ENCODE measurements around the gene DNAJA2.

DNAJA2 gene

GRCh38 chr16:46928811-46929210, 44.7 kb downstream of the DNAJA2 start:
- no peak for DNase-seq (ENCODE audit: low spot score)

GRCh38 chr16:46927273-46927672, 46.2 kb downstream of the DNAJA2 start:
- no peak for DNase-seq (ENCODE audit: low spot score)

GRCh38 chr16:46926470-46927225, 46.8 kb downstream of the DNAJA2 start:
- DNase-seq (ENCODE audit: low spot score): no peak

- no peak for DNase-seq (ENCODE audit: low spot score)
Measured at GRCh38 chr16:46924402-46924801, 49.1 kb downstream of the DNAJA2 start.

GRCh38 chr16:46923513-46924295, 49.8 kb downstream of the DNAJA2 start:
- DNase-seq (ENCODE audit: low spot score): no peak

GRCh38 chr16:46922239-46922638, 51.2 kb downstream of the DNAJA2 start:
- no peak for DNase-seq (ENCODE audit: low spot score)

- DNase-seq (ENCODE audit: low spot score): no peak
Measured at GRCh38 chr16:46920402-46921068, 52.9 kb downstream of the DNAJA2 start.

GRCh38 chr16:46918905-46919792, 54.3 kb downstream of the DNAJA2 start:
- DNase-seq (ENCODE audit: low spot score): peak; percentile 54

GRCh38 chr16:46918400-46918799, 55.1 kb downstream of the DNAJA2 start:
- no peak for DNase-seq (ENCODE audit: low spot score)

GRCh38 chr16:46916980-46917379, 56.5 kb downstream of the DNAJA2 start:
- no peak for DNase-seq (ENCODE audit: low spot score)

- DNase-seq (ENCODE audit: low spot score): no peak
Measured at GRCh38 chr16:46915483-46916025, 57.9 kb downstream of the DNAJA2 start.

- no peak for DNase-seq (ENCODE audit: low spot score)
Measured at GRCh38 chr16:46914556-46915201, 58.8 kb downstream of the DNAJA2 start.

GRCh38 chr16:46911650-46912049, 61.8 kb downstream of the DNAJA2 start:
- DNase-seq (ENCODE audit: low spot score): no peak

GRCh38 chr16:46911038-46911437, 62.4 kb downstream of the DNAJA2 start:
- DNase-seq (ENCODE audit: low spot score): no peak

- peak; percentile 80 for DNase-seq (ENCODE audit: low spot score)
Measured at GRCh38 chr16:46908540-46909372, 64.7 kb downstream of the DNAJA2 start.

- no peak for DNase-seq (ENCODE audit: low spot score)
Measured at GRCh38 chr16:46907061-46907774, 66.3 kb downstream of the DNAJA2 start.

- DNase-seq (ENCODE audit: low spot score): no peak
Measured at GRCh38 chr16:46906360-46907060, 67.0 kb downstream of the DNAJA2 start.

All from SK-N-DZ (cell line).